BLaER1 treated with 17β-estradiol and CSF1 and Interleukin-3, amounts not matched to agents 10 nM and 100 nM (cell line): ENCODE measurements around the gene DBP.

Experiments
- H3K27ac ChIP-seq, 11 experiments: shearing (Covaris generic); formaldehyde crosslinking; 2 replicates each; pipeline ENCODE4 v1.8.1; 2022
- H3K27me3 ChIP-seq, 11 experiments: shearing (Covaris generic); formaldehyde crosslinking; 2 replicates each; pipeline ENCODE4 v1.8.1; 2022
- H3K36me3 ChIP-seq, 11 experiments: shearing (Covaris generic); formaldehyde crosslinking; 2 replicates each; pipeline ENCODE4 v1.8.1; 2022
- H3K4me1 ChIP-seq, 10 experiments: shearing (Covaris generic); formaldehyde crosslinking; 2 replicates each; pipeline ENCODE4 v1.8.1; 2022
- H3K4me2 ChIP-seq, 11 experiments: shearing (Covaris generic); formaldehyde crosslinking; 2 replicates each; pipeline ENCODE4 v1.8.1; 2022
- H3K4me3 ChIP-seq, 10 experiments: shearing (Covaris generic); formaldehyde crosslinking; 2 replicates each; pipeline ENCODE4 v1.8.1; 2022
- H3K9ac ChIP-seq, 11 experiments: shearing (Covaris generic); formaldehyde crosslinking; 2 replicates each; pipeline ENCODE4 v1.8.1; 2022
- H3K9me3 ChIP-seq, 11 experiments: shearing (Covaris generic); formaldehyde crosslinking; replicated peaks in 1 of 11; 2 replicates each; pipeline ENCODE4 v1.8.1; 2022
- H4K20me1 ChIP-seq, 11 experiments: shearing (Covaris generic); formaldehyde crosslinking; 2 replicates each; pipeline ENCODE4 v1.8.1; 2022
- Cebpa-rat ChIP-seq, 11 experiments: shearing (Covaris generic); IDR thresholded peaks; 2 replicates each; pipeline ENCODE4 v1.8.1; 2022

DBP gene

GRCh38 chr19:48648134-48648533, 11.0 kb upstream of the DBP start:
- peak overlapping the region; percentile 94 to 100 (median 97) for H3K27ac ChIP-seq
- H3K4me1 ChIP-seq = peaks cover 64 to 86% (median 83%) of the 10 kb centered on the region in 10 experiments
- no peaks in the 10 kb centered on the region for H3K27me3 ChIP-seq
- no peaks in the 10 kb centered on the region for H4K20me1 ChIP-seq
- H3K36me3 ChIP-seq = no peaks in the 10 kb centered on the region
- H3K9me3 ChIP-seq = no peaks in the 10 kb centered on the region
- H3K4me2 ChIP-seq = peak overlapping the region; percentile 62 to 88 (median 77)
- H3K4me3 ChIP-seq = peak overlapping the region in 3 of 10 experiments; percentile 21 to 27 (median 23); a peak in 4 of 20 replicates
- H3K9ac ChIP-seq = peak overlapping the region; percentile 81 to 92 (median 84); a peak in 21 of 22 replicates
- no peak for TF ChIP-seq Cebpa-rat (IDR thresholded peaks at IDR 0.05)

DNA sequence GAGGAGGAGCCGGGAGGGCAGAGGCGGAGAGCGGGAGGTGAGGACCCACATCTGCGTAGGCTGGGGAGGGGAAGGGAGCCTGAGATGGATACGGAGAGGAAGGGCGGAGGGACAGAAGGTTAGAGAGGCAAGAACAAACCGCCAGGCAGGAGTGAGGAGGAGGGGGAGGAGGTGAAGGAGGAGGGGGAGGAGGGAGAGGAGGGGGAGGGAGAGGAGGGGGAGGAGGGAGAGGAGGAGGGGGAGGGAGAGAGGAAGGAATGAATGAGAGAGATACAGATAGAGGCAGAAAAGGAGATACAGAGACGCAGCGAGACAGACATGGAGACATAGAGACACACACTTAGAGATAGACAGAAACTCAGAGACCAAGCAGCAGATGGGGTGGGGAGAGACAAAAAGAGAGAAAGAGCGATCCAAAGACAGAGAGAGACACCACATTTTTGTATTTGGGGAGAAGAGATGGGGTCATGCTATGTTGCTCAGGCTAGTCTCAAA, 9.6 kb upstream of the DBP start:
- H3K4me3 ChIP-seq = peak overlapping the region in 9 of 10 experiments; percentile 60 to 71 (median 64); a peak in 13 of 20 replicates
- peak overlapping the region; percentile 72 to 100 (median 98) for H3K4me2 ChIP-seq
- no peaks in the 10 kb centered on the region for H4K20me1 ChIP-seq
- peaks cover 53 to 80% (median 75%) of the 10 kb centered on the region in 10 experiments for H3K4me1 ChIP-seq
- H3K36me3 ChIP-seq = no peaks in the 10 kb centered on the region
- H3K9ac ChIP-seq = peak overlapping the region; percentile 82 to 92 (median 87); a peak in 21 of 22 replicates
- no peaks in the 10 kb centered on the region for H3K9me3 ChIP-seq
- H3K27me3 ChIP-seq = no peaks in the 10 kb centered on the region
- H3K27ac ChIP-seq = peak overlapping the region; percentile 82 to 100 (median 97); a peak in 21 of 22 replicates
- no peak for TF ChIP-seq Cebpa-rat (IDR thresholded peaks at IDR 0.05)

DNA sequence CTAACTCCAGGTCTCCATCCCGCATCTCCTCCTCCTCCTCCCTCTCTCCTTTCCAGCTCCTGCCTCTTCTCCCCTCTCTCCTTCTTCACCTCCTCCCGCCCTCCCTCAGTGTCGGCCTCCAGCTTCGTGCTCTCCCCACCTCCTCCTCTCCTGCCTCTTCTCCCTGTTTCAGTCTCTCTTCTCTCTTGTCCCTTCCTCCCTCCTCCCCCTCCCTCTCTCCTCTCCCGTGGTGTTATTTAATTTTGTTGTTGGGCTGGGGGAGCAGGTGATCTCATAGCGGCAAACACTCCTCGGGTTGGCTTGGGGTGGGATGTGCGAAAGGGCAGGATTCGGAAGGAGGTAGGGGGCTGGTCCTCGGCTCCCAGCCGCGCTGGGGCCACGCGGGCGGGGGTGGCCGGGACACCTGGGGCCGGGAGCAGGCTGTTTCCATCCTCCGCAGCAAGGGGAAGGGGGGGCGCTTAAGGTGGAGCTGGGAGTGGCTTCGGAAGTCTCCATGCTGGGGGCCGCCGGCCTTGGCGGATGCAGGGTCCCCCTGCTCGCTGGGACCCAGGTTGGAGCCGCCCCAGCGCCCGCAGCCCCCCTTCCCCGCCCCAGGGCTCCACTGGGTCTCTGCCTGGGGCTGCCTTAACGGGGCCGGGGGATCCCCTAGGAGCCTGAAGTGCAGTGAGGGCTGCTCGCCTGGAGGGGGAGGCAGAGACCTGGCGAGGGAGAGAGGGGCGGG, 9.0 kb upstream of the DBP start, which contains the start of gene CA11:
CA11 (minus strand) TSS at position 187 of the 721 bp plus-strand sequence. CDS start 555 bp downstream, outside the sequence.
- Histone ChIP-seq H4K20me1 (no peaks in the 10 kb centered on the region), H3K4me1 (peaks cover 49 to 73% (median 69%) of the 10 kb centered on the region in 10 experiments), H3K27ac (peak within 1 kb of the TSS; percentile 82 to 100 (median 97))

GRCh38 chr19:48645620-48646000, 8.4 kb upstream of the DBP start:
- Histone ChIP-seq H3K4me2 (peak overlapping the region; percentile 94 to 100 (median 100)), H3K4me3 (peak overlapping the region; percentile 60 to 71 (median 64)), H3K9ac (peak overlapping the region; percentile 78 to 87 (median 84)), H3K27ac (peak overlapping the region; percentile 81 to 99 (median 89)), H3K27me3 (no peaks in the 10 kb centered on the region), H3K9me3 (no peaks in the 10 kb centered on the region), H4K20me1 (no peaks in the 10 kb centered on the region), H3K36me3 (no peaks in the 10 kb centered on the region), H3K4me1 (peaks cover 44 to 68% (median 64%) of the 10 kb centered on the region in 10 experiments)
- TF ChIP-seq Cebpa-rat (IDR thresholded peaks at IDR 0.05) = no peak

More for the DNA sequence above, 9.0 kb upstream of the DBP start, which contains the start of gene CA11:
- Histone ChIP-seq H3K9ac (peak within 1 kb of the TSS; percentile 82 to 92 (median 87)), H3K9me3 (no peaks in the 10 kb centered on the region), H3K4me2 (peak within 1 kb of the TSS; percentile 94 to 100 (median 100)), H3K36me3 (no peaks in the 10 kb centered on the region), H3K27me3 (no peaks in the 10 kb centered on the region), H3K4me3 (peak within 1 kb of the TSS; percentile 60 to 71 (median 64))
- no peak for TF ChIP-seq Cebpa-rat (IDR thresholded peaks at IDR 0.05)

DNA sequence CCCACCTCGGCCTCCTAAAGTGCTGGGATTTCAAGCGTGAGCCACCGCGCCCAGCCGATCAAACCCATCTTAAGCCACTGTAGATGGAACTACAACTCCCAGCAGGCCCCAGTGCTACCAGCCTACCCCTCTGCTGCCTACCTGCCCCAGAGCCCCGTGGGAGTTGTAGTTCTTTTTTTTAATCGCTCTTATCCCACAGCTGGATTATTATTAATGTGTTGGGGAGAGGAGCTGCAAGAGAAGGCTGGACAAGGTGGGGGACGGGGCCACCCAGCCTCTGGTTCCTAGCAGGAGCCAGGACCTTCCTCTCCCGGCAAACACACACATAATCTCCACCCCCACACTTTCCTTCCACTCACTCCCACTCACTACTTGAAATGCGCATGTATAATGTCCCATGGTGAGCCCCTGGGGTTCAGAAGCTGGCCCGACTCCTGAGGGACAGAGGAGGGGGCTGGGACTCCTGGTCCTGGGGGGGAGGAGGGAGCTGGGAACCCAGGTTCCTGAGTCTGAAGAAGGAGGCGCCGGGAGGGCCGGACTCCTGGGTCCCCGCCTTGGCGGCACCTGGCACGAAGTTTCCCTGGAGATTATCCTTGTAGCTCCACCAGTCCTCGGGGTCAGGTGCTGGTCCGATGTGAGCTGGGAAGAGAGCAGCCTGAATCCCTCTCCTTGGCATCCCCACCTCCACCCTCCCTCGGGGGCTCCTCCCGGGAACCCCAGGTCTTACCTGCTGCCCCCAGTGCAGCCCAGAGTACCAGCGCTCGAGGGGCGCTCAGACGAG, 7.8 kb upstream of the DBP start:
- peak overlapping the region; percentile 60 to 71 (median 64) for H3K4me3 ChIP-seq
- H3K4me2 ChIP-seq = peak overlapping the region; percentile 94 to 100 (median 100)
- H3K9ac ChIP-seq = peak overlapping the region; percentile 78 to 87 (median 84)

DNA sequence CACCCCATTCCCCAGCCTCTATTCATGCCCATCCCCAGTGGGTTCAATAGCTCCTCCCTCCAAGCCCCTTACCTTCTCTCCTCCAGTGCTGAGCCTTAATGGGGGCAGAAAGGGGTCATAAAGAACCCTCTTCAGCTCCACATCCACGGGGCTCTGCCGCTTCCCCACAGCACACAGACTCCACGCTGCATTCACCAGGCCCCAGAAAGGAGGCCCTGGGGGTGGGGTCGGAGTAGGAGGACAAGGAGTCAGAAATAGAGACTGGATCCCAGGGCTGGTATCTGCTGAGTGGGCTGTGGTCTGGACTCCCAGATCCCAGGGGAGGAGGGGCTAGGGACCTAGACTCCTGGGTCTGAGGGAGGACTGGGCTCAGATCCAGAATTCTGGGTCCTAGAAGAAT, 7.2 kb upstream of the DBP start:
- Histone ChIP-seq H3K4me2 (peak overlapping the region; percentile 94 to 100 (median 100)), H3K4me3 (peak overlapping the region in 8 of 10 experiments; percentile 61 to 71 (median 64); a peak in 15 of 20 replicates)

More for the DNA sequence above, 7.8 kb upstream of the DBP start:
- Histone ChIP-seq H3K36me3 (no peaks in the 10 kb centered on the region), H4K20me1 (no peaks in the 10 kb centered on the region), H3K27ac (peak overlapping the region; percentile 81 to 99 (median 89)), H3K4me1 (peaks cover 39 to 63% (median 59%) of the 10 kb centered on the region in 10 experiments), H3K27me3 (no peaks in the 10 kb centered on the region), H3K9me3 (no peaks in the 10 kb centered on the region)
- no peak for TF ChIP-seq Cebpa-rat (IDR thresholded peaks at IDR 0.05)

DNA sequence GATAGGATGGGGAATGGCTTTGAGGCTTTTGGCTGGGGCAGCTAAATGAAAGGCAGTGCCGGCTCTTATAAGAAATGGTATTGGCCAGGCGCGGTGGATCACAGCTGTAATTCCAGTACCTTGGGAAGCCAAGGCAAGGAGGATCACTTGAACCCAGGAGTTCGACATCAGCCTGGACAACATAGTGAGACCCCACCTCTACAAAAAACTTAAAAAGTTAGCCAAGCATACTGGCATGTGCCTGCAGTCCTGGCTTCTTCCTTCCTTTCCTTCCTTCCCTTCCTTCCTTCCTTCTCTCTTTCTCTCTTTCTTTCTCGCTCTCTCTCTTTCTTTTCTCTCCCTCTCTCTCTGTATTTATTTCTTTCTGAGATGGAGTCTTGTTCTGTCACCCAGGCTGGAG, 5.7 kb upstream of the DBP start:
- peak overlapping the region in 7 of 11 experiments; percentile 1 to 94 (median 26); a peak in 7 of 22 replicates for H3K4me2 ChIP-seq
- 0 out of 22 replicates have a peak, but pooled peaks cover 0 to 8% (median 0%) of the 10 kb centered on the region in 11 experiments for H3K36me3 ChIP-seq
- H3K9me3 ChIP-seq = no peaks in the 10 kb centered on the region
- H4K20me1 ChIP-seq = no peaks in the 10 kb centered on the region
- H3K27ac ChIP-seq = 0 out of 22 replicates have a peak overlapping the region, but pooled peaks of 2 of the 11 experiments have one; percentile 5 to 32
- no peaks in the 10 kb centered on the region for H3K27me3 ChIP-seq
- peaks cover 41 to 65% (median 58%) of the 10 kb centered on the region in 10 experiments for H3K4me1 ChIP-seq
- TF ChIP-seq Cebpa-rat (IDR thresholded peaks at IDR 0.05) = no peak
- H3K9ac ChIP-seq = no peak overlapping the region
- H3K4me3 ChIP-seq = no peak overlapping the region

More for the DNA sequence above, 7.2 kb upstream of the DBP start:
- Histone ChIP-seq H3K9me3 (no peaks in the 10 kb centered on the region), H3K27ac (peak overlapping the region in 4 of 11 experiments; percentile 17 to 89 (median 56); a peak in 9 of 22 replicates), H4K20me1 (no peaks in the 10 kb centered on the region), H3K27me3 (no peaks in the 10 kb centered on the region), H3K9ac (peak overlapping the region in 6 of 11 experiments; percentile 81 to 87 (median 84); a peak in 7 of 22 replicates), H3K36me3 (0 out of 22 replicates have a peak, but pooled peaks cover 0 to 4% (median 0%) of the 10 kb centered on the region in 11 experiments), H3K4me1 (peaks cover 39 to 63% (median 57%) of the 10 kb centered on the region in 10 experiments)
- TF ChIP-seq Cebpa-rat (IDR thresholded peaks at IDR 0.05) = no peak

- Histone ChIP-seq H4K20me1 (peaks cover 0 to 3% (median 0%) of the 10 kb centered on the region in 11 experiments; a peak in 5 of 22 replicates), H3K4me2 (no peak overlapping the region), H3K9ac (no peak overlapping the region), H3K36me3 (0 out of 22 replicates have a peak, but pooled peaks cover 0 to 8% (median 0%) of the 10 kb centered on the region in 11 experiments), H3K27me3 (no peaks in the 10 kb centered on the region), H3K27ac (no peak overlapping the region), H3K4me1 (peaks cover 31 to 58% (median 48%) of the 10 kb centered on the region in 10 experiments), H3K9me3 (no peaks in the 10 kb centered on the region), H3K4me3 (no peak overlapping the region)
- no peak for TF ChIP-seq Cebpa-rat (IDR thresholded peaks at IDR 0.05)
These were observed 4.7 kb upstream of the DBP start for GRCh38 chr19:48641850-48642249.
